Right hindlimb (tissue), 1 donor: ENCODE measurements around the gene MACIR.

Source experiments
- DNase-seq: peaks from one replicate; pipeline ENCODE4 v3.0.0-alpha.2; 2018

Gene MACIR

GRCh38 chr5:103247118-103247517 is 11.4 kb upstream of the MACIR start:
- no peak for DNase-seq

DNA sequence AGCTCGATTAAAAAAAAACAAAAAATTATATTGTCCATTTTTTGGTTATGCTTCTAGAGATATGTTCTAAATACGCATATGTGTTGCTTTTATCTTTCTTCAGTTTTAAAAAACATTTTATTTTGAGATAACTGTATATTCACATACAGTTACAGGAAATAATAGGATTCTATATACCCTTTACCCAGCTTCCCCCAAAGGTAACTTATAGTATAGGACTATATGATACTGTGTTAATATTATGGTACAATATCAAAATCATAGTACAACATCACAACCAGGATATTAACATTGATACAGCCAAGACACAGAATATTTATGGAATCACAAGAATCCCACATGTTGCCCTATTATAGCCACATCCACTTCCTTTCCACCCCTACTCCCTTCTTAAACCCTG is 9.5 kb upstream of the MACIR start:
- no peak for DNase-seq

DNA sequence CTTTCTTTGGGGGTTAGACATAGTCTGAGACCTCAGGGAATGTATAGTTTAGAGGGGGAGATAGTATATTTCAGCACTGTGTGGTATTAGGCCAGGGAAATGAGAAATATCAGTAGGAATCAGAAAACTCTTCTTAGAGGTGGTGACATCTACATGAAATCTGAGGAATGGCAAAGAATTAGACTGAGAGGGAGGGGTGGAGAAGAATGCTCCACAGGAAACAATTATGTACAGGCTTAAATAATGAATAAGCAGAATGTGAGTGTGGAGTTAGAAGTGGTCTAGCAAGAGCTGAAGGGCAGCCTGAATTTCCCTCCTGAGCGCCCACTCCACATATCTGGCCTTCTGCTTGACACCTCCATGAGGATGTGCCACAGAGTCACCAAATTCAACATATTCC is 3.6 kb upstream of the MACIR start:
- no peak for DNase-seq

GRCh38 chr5:103255691-103256090 is 2.9 kb upstream of the MACIR start:
- DNase-seq: no peak

DNA sequence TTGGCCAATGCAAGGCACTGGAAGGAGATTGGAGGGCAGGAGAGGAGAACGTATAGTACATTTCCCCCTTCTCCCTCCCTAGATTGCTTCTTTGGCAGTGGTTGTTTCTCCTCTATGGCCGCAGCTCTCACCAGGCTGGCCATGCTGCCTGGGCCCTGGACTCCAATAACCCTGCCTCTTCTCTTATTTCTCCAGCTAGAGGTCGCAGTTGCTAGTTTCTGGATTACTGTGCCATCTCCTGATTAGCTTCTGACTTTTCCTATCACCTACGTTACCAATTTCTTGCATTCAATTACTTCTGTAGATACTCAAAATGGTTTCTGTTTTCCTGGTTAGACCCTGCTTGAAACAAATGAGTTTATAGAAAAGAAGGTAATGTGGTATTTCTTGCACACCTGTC is 2.4 kb upstream of the MACIR start:
- DNase-seq: no peak

GRCh38 chr5:103258957-103259704 is 568 bp downstream of the MACIR start:
- peak; percentile 68 for DNase-seq

DNA sequence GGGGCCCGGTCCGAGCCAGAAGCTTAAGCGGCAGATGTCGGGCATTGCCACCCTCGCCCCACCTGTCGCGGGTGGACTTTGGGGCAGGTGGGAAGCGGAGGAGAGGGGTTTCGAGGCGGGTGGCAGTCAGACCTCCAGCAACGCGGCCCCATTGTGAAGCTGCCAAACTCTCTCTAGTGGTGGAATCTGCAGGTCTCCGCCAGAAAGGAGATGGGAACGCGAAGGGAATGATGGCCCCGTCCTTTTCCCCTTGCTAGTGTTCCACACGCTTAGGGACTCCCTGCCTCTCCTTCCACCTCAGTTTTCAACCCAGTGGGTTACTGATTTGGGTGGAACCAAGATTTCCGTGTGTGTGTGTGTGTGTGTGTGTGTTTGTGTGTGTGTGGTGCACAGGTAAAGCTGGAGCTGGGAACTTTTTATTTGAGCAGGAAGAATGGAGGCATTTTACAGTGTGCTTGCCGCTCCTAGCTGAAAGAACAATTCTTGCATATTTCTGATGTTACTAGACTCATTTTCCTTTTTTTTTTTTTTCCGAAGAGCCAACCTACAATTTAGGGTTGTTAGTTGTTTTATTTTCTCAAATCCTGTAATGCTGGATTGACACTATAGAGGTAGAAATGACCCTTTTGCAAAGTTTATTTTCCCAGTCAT is 1.3 kb downstream of the MACIR start:
- DNase-seq: no peak

DNA sequence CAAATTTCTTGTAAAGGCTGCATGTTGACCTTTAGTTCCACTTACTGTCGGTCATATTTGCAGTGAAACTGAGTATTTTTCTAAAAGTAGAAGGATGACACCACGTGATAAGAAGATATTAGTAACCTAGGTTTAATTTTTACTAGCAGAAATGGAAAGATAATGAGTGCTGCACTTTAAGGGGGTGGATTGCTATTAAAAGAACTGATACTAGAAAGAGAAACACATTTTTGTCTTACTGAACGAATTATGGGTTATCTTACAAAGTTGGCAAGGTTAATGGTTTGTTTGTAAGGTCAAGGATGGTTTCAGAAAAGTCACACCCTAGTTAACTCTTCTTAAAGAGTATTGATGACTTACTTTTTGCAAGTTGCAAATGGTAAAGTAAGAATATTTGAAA is 2.4 kb downstream of the MACIR start:
- DNase-seq: no peak

DNA sequence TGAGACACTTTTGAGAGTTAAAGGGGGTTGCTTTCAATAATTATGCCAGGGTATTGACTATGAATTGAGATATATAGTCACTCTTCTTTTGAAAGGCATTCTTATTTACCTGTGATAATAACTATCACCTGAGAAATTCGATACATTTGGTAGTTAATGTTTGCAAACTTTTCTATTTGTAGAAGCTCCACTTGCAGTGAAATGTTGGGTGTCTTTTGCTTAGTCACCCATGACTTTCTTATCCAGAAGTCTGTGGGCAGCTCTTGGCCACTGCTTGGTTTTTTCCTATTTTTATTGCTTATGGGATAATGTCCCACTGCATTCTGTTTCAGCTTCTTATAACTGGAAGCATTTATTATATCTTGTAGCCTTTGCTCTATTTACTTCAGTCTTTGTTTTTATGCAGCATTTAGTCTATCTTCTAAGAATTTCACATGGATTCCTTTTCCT is 3.9 kb downstream of the MACIR start:
- DNase-seq: no peak

- DNase-seq: no peak
Measured at GRCh38 chr5:103263054-103263453, 4.5 kb downstream of the MACIR start.

GRCh38 chr5:103264508-103264907 is 5.9 kb downstream of the MACIR start:
- no peak for DNase-seq

DNA sequence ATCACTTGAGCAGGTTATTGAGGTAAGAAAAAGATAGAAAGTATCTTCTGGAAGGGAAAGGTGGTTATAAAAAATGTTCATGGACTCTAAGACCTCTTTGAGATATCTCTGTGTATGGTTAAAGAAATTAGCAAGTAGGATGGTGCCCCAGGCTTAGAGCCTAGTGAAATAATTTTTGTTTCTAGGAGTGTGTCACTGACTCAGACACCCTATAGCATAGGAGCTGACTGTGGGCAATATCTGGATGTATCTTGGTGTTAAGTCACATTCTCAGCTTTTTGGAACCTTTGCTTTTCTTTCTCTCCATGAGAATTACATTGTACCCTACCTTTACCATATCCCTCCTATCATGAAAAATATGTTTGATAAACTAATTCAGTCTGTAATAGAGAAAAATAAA is 12.0 kb downstream of the MACIR start:
- DNase-seq: no peak

DNA sequence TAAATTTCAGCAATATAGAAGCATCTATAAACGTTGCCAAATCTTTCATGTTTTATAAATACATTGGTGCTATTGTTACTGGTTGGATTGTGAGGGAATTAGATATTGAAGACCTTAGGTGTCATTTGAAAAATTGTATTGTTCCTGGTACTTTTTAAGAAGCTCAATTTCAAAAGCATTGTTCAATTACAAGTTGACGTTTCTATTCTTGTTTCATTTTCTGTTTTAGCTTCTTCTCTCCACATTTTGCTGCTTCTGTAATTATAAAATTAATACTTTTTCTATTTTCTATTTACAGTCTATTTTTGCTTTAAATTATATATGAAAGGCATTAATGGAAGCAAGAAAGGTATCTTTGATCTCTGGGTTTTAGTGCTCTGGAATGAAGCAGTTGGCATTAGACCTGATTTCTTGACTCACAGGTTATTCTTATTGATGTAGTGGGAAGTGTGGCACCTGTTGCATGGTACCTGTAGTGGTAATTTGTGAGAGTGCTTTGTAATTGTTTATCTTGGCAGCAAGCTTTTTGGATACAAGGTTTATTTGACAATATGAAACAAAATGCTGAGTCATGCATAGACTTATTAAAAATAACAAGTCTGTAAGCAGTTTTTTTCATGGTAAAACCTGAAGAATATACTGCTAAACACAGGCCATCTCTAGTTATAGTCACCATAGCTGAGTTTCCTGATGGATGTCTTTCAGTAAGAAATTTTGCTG is 13.2 kb downstream of the MACIR start:
- DNase-seq: no peak

DNA sequence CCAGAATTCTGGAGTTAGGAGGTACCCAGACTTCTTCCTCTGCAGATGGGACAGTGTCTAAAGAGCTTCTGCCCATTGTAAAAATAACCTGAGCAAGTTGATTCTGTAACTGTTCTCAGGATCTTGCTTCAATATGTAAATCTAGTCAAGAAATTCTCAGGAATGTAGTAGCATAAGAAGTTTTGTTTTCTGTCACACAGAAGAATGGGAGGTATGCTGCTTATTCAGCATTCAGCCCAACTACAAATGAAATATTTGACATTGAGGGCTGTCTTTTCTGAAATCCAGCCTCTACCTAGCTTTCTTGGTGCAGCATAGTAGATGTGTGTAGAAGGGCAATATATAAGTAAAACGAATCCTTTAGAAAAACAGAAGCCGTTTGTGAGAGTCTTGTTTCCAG is 13.8 kb downstream of the MACIR start:
- DNase-seq: no peak

DNA sequence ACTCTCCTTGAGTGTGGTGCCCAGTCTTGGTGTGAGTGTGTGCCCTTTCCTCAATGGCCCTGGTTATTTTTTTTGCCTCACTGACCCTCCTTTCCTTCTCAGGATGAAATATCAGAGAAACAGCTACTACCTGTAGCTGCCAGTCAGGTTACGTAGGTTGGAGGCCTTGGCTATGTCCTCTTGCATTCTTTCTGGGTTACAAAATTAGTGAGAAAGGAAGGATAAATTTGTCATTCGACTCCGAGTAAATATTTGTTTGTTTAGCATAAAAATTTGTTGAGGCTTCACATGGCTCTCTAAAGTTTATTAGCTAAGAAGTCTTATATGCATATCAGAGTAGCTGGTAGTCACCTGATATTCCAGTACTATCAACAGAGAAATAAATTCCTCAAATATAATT is 15.4 kb downstream of the MACIR start:
- no peak for DNase-seq

DNA sequence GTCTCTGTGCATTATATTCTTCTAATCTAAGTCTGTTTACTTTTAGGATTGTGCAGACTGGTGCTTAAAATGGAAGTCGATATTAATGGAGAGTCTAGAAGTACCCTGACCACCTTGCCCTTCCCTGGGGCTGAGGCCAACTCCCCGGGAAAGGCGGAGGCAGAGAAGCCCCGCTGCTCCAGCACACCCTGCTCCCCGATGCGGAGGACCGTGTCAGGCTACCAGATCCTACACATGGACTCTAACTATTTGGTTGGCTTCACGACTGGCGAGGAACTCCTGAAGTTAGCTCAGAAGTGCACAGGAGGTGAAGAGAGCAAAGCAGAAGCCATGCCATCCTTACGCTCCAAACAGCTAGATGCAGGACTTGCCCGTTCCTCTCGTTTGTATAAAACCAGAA is 17.3 kb downstream of the MACIR start:
- no peak for DNase-seq

- DNase-seq: no peak
Measured at GRCh38 chr5:103280967-103281366, 22.4 kb downstream of the MACIR start.

GRCh38 chr5:103283120-103283519 is 24.6 kb downstream of the MACIR start:
- DNase-seq: no peak

DNA sequence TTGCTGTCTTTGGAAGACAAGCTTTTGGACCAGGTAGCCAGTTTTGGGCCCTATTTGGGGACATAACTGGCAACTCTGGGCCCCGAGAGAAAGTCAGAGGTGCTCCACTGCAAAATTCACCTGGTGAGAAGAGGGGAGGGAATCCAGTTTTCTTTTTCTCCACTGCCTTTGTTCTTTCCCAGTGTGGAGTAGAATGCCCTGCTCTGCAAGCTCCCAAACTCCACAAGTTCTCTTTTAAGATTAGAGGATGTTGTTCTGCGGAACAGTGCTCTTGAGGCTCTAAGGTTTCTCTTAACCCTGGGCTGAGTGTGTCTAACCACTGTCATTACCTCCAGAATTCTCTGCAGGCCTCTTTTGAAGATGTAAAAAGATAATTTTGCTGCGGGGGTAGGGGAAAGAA is 25.3 kb downstream of the MACIR start:
- DNase-seq: no peak

DNA sequence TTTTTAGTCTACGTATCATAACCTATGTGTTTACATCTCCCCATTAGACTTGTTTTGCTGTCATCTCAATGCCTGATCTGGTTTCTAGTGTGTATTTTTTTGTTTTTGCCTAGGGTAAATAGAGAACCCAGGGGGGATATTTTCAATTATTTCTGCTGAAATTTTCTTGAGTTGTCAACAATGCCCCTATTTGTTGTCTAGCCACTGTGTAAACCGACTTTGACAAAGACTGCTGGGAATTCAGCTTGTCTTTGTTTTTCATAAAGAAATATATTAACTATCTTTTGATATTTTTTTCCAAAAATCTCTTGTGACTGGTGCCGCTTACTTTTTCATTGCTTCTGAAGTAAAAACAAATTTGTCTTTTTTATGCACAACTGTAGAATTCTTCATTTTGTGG is 28.1 kb downstream of the MACIR start:
- DNase-seq: no peak

DNA sequence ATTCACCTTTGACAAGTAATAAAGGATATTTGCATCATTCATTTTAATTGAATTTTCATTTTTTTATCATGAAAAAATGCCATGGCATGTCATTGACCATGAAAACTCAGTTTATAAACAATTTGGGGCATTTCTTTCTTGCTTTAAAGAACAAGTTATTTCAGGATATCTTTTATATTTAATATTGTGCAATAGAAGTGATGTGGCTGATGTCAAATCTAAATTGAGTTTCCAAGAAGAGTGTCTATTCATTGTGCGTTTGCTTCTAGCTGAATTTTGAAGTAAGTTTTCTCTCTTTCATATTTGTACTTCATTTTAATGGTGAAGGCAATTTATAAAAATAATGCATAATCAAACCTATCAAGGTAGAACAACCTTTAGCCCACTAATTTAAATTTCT is 30.5 kb downstream of the MACIR start:
- DNase-seq: no peak

DNA sequence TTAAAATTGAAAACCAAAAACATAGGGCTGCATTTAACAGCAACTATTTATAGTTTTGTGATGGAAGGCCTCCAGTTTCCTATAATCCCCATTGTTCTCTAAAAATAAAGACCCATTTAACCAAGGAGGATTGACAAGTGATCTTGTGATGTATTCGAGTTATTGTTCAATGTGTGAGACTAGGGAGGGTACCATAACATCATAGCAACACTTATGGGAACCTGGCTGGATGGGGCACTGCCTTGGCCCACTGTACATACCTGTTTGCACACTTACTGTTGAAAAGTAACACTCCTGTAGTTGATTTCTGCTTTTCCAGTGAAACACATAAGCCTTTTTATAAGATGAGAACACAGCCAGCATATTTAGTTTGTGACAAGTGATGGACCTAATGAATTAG is 32.3 kb downstream of the MACIR start:
- DNase-seq: no peak

GRCh38 chr5:103291606-103292005 is 33.0 kb downstream of the MACIR start:
- no peak for DNase-seq

DNA sequence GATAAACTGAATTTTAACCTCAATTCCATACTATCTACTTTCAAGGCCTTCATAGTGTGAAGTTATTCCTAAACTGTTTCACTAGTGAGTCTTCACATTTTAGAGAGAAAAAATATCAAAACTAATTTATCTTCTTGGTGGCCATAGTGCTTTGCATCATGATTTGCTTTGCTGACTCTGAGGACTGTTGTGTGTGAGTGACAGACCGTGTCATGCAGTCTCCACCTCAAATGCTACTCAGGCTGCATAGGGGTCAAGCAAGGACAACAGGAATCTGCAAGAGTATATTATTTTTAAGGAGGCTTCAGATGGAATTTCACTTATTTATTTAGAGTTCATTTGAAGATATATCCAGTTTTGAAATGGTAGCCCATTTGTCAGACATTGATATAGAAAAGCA is 34.5 kb downstream of the MACIR start:
- DNase-seq: no peak
